NCI-H345 treated with DMSO at 0.1 percent for 48 hours (cell line): ENCODE data around the gene CSF2.

Source experiments
- DNase-seq: peaks from one replicate; lab custom pipeline; 2025; ENCODE audit not compliant: unreplicated experiment; lab: John Stamatoyannopoulos, UW

Gene CSF2

GRCh38 chr5:132054697-132055440 is 18.7 kb upstream of the CSF2 start:
- DNase-seq: no peak

DNA sequence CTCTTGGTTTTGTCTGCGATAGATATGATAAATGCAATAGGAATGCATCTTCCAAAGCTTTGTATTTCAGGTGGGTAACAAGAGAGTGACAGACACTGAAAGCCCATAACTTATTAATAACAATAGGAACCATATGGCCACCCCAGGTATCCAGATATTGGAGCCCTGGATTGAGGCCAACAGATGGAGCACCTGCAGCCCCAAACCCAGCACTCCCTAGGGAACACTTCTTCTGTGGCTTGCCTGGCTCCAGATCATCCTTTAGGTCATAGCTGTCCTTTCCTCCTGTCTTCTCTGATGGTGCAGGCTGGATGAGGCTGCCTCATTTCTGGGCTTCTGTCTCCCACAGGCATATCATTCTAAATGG is 18.2 kb upstream of the CSF2 start:
- DNase-seq: peak; percentile 11

GRCh38 chr5:132055808-132056609 is 17.6 kb upstream of the CSF2 start:
- DNase-seq: no peak

- no peak for DNase-seq
Measured at GRCh38 chr5:132056610-132057497, 16.7 kb upstream of the CSF2 start.

DNA sequence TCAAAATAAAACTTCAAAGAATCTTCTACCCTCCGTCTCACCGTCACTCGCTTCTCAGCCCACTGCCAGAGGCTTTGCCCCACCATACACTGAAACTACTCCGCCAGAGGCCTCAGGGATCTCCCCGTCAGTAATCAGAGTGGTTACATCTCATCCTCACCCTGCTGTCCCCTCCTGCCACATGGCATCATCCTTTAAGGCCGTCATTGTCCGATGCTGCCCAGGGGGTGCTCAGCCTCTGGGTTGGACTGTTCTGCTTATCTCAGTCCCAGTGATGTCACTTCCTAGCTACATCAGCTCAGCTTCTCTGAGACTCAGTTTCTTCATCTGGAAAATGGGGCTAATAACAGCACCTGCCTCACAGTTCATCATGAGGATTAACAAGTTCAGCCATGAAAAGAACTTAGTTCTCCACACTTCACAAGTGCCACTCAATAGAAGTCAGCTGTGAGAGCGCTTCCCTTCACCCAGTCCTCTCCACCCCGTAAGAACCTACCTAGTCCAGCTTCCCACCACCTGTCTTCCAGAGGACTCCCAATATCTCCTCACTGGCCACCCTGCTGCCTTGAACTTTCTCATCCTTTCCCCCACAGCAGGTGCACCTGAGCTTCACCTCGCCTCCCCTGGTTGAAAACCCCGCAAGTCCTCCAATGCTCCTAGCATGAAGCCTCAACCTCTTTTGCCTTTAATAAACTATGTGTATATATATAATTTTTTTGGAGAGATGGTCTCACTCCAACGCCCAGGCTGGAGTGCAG is 15.9 kb upstream of the CSF2 start:
- no peak for DNase-seq

GRCh38 chr5:132058646-132059042 is 14.9 kb upstream of the CSF2 start:
- DNase-seq: no peak

- no peak for DNase-seq
Measured at GRCh38 chr5:132059043-132059695, 14.4 kb upstream of the CSF2 start.

DNA sequence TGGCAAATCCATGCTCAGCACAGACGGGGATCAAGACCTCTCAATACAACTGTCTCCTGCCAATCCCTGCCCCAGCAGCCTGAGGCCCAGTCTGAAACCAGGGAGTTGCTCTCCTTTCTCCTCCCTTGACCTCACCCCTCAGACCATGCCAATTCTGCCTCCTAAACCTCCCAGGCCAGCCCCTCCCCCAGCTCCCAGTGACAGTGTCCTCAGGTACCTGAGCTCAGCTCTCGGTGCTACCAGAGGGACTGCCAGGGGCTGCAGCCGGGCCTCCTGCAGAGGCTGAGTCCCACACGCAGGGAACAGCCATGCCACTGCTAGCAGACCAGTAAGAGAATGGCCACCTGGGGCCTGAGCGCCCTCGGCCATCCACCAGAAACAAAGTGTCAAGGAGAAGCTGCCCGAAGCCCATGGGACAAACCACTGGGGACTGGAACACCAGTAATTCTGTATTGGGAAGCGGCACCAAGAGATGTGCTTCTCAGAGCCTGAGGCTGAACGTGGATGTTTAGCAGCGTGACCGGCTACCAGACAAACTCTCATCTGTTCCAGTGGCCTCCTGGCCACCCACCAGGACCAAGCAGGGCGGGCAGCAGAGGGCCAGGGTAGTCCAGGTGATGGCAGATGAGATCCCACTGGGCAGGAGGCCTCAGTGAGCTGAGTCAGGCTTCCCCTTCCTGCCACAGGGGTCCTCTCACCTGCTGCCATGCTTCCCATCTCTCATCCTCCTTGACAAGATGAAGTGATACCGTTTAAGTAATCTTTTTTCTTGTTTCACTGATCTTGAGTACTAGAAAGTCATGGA is 13.7 kb upstream of the CSF2 start:
- DNase-seq: no peak

DNA sequence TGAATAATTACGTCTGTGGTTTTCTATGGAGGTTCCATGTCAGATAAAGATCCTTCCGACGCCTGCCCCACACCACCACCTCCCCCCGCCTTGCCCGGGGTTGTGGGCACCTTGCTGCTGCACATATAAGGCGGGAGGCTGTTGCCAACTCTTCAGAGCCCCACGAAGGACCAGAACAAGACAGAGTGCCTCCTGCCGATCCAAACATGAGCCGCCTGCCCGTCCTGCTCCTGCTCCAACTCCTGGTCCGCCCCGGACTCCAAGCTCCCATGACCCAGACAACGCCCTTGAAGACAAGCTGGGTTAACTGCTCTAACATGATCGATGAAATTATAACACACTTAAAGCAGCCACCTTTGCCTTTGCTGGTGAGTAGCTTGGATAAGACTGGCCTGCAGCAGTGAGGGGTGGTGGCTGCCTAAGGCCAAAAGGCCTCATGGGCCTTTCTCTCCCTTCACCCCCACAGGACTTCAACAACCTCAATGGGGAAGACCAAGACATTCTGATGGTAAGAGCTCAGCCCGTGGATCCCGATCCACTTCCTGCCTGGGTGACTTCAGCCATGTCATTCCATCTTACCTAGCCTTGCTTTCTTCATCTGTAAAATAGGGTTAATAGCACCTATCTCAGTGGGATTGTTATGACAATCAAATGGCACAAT is 13.0 kb upstream of the CSF2 start, which contains the start of gene IL3:
TSS of gene IL3 (plus strand) at position 155 of the 661 bp plus-strand sequence. CDS start at position 207, 52 bp downstream.
- DNase-seq: no peak

- peak; percentile 10 for DNase-seq
Measured at GRCh38 chr5:132063090-132063911, 10.3 kb upstream of the CSF2 start.

DNA sequence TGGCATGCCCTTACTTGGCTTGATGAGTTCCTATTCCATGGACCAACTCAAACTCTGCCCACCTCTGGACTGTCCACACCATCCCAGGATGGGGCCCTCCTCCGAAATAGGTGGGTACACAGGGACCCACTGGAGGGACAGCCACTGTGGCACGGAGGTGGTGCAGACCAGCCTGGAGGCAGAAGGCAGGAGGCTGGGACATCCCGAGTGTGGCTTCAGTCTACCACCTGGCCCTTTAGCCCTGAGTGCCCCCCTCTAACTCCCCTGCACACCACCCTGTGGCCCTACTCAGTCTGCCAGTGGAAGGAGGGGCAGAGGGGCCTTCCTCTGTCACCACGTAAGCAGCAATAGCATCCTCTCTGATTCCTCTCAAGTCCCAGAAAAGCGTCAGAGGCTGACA is 9.4 kb upstream of the CSF2 start:
- DNase-seq: no peak

DNA sequence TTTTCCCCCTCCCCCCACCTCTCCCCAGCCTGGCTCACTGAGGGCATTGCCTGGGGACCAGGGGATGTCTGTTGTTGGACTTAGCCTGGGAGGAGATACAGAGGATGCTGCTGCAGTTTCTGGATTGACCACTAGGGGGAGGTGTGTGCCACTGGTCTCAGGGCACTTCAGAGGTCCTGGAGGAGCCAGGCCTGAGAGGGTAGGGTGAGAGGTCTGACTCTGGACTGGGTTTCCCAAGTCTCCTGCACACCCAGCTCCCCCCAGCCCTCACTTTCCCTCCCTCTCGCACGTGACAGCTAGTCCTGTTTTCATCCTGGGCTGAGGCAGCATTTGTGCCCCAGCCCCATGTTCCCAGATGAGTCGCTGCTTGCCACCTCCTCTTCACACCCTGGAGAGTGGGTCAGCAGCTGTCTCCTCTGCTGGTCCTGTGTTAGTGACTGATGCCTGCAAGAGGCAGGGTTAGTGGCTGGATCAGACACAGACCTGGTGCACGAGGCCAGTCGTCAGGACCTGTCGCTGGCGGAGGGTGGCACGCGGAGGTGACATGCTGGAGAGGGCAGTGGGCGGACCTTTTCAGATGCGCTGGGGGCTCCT is 8.8 kb upstream of the CSF2 start:
- DNase-seq: no peak

GRCh38 chr5:132065351-132065937 is 8.1 kb upstream of the CSF2 start:
- DNase-seq: no peak

GRCh38 chr5:132065951-132066701 is 7.5 kb upstream of the CSF2 start:
- DNase-seq: no peak

GRCh38 chr5:132066871-132067270 is 6.7 kb upstream of the CSF2 start:
- no peak for DNase-seq

- DNase-seq: no peak
Measured at GRCh38 chr5:132067451-132067850, 6.1 kb upstream of the CSF2 start.
